Skin epidermis (tissue), 12 donors: Measurements from ENCODE around the gene C2orf72.

ENCODE experiments used
- H3K27ac ChIP-seq, 21 experiments: fragments of 200-600 bp; sonication (generic) in 11 of 21; one replicate each; pipeline ENCODE4 v1.5.0; 2020; ENCODE audit warnings: mild to moderate bottlenecking in 3 of 21, inconsistent platforms in 2 of 21, moderate library complexity in 2 of 21
- H3K4me3 ChIP-seq, 7 experiments: fragments of 200-600 bp; sonication (generic) in 2 of 7; one replicate each; pipeline ENCODE4 v1.5.0; 2020; ENCODE audit warnings: inconsistent platforms in 2 of 7, mild to moderate bottlenecking in 2 of 7, moderate library complexity in 1 of 7

Gene C2orf72

GRCh38 chr2:231039294-231039664, 2.0 kb downstream of the C2orf72 start:
- Histone ChIP-seq H3K27ac (no peak overlapping the region), H3K4me3 (no peak overlapping the region)

GRCh38 chr2:231039821-231040364, 2.6 kb downstream of the C2orf72 start:
- Histone ChIP-seq H3K4me3 (no peak overlapping the region), H3K27ac (no peak overlapping the region)

- H3K27ac ChIP-seq: no peak overlapping the region
Observed at GRCh38 chr2:231041061-231041689, 3.9 kb downstream of the C2orf72 start.

GRCh38 chr2:231043796-231044195, 6.5 kb downstream of the C2orf72 start:
- Histone ChIP-seq H3K4me3 (no peak overlapping the region), H3K27ac (no peak overlapping the region)

More at GRCh38 chr2:231041061-231041689, 3.9 kb downstream of the C2orf72 start:
- no peak overlapping the region for H3K4me3 ChIP-seq

- Histone ChIP-seq H3K4me3 (no peak overlapping the region), H3K27ac (no peak overlapping the region)
Observed at GRCh38 chr2:231046916-231047273, 9.6 kb downstream of the C2orf72 start.

GRCh38 chr2:231047274-231047922, 10.1 kb downstream of the C2orf72 start:
- Histone ChIP-seq H3K27ac (no peak overlapping the region), H3K4me3 (no peak overlapping the region)

- no peak overlapping the region for H3K4me3 ChIP-seq
- H3K27ac ChIP-seq: no peak overlapping the region
Observed at GRCh38 chr2:231047923-231048915, 10.9 kb downstream of the C2orf72 start.

GRCh38 chr2:231049286-231050017, 12.1 kb downstream of the C2orf72 start:
- H3K4me3 ChIP-seq: no peak overlapping the region
- no peak overlapping the region for H3K27ac ChIP-seq

- H3K4me3 ChIP-seq: no peak overlapping the region
- no peak overlapping the region for H3K27ac ChIP-seq
Observed at GRCh38 chr2:231050018-231050901, 12.9 kb downstream of the C2orf72 start.

GRCh38 chr2:231051116-231051515, 13.8 kb downstream of the C2orf72 start:
- Histone ChIP-seq H3K27ac (no peak overlapping the region), H3K4me3 (no peak overlapping the region)

- H3K27ac ChIP-seq: peak overlapping the region in 6 of 21 experiments; percentile 23 to 53 (median 40)
- H3K4me3 ChIP-seq: peak overlapping the region; percentile 36 to 58 (median 47)
Observed at GRCh38 chr2:231052494-231053451, 15.4 kb downstream of the C2orf72 start.

GRCh38 chr2:231053846-231054245, 16.5 kb downstream of the C2orf72 start:
- no peak overlapping the region for H3K4me3 ChIP-seq
- H3K27ac ChIP-seq: no peak overlapping the region

- peak within 1 kb of the TSS; percentile 65 to 100 (median 98) for H3K4me3 ChIP-seq
Observed at GRCh38 chr2:231056453-231057416, 19.4 kb downstream of the C2orf72 start, which contains the start of gene PSMD1. Gene PSMD1 (plus strand): TSS chr2:231056867. CDS start chr2:231057026, 159 bp downstream.

GRCh38 chr2:231057590-231057989, 20.3 kb downstream of the C2orf72 start:
- Histone ChIP-seq H3K27ac (peak overlapping the region; percentile 81 to 100 (median 98)), H3K4me3 (peak overlapping the region; percentile 65 to 100 (median 98))

More at GRCh38 chr2:231056453-231057416, 19.4 kb downstream of the C2orf72 start, which contains the start of gene PSMD1:
- H3K27ac ChIP-seq: peak within 1 kb of the TSS; percentile 81 to 100 (median 98)

- Histone ChIP-seq H3K27ac (peak overlapping the region in 1 of 21 experiments; percentile 22), H3K4me3 (no peak overlapping the region)
Observed at GRCh38 chr2:231058761-231059550, 21.6 kb downstream of the C2orf72 start.
